ENCODE results near the gene NALCN. TPM values are rescaled to one million over a fixed set of nuclear protein-coding genes. Genes with fewer than 3 reads are reported as not detected.

NALCN gene
- total RNA-seq, 4 donors from 2014 or later, result 0.62 to 0.87 TPM; not detected in 2

DNA sequence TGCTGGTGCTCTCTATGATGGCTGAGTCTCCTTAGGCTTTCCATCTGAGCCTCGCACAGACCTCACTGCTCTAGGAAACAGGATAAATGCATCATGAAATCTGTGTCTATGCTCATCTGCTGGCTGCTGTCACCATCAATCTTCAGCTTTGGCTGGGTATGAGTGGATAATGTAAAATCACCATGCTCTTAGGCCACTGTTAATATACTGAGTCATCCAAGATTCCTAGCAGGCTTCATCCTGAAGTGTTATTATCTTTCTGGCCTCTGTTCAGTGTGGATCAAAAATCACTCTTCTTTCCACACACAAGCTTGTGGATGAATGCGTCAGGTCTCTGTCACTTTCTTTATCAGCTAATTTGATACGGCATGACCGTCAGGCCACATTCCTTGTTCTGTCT is 317.4 kb downstream of the NALCN start:
- TF ChIP-seq, protein P1, sequence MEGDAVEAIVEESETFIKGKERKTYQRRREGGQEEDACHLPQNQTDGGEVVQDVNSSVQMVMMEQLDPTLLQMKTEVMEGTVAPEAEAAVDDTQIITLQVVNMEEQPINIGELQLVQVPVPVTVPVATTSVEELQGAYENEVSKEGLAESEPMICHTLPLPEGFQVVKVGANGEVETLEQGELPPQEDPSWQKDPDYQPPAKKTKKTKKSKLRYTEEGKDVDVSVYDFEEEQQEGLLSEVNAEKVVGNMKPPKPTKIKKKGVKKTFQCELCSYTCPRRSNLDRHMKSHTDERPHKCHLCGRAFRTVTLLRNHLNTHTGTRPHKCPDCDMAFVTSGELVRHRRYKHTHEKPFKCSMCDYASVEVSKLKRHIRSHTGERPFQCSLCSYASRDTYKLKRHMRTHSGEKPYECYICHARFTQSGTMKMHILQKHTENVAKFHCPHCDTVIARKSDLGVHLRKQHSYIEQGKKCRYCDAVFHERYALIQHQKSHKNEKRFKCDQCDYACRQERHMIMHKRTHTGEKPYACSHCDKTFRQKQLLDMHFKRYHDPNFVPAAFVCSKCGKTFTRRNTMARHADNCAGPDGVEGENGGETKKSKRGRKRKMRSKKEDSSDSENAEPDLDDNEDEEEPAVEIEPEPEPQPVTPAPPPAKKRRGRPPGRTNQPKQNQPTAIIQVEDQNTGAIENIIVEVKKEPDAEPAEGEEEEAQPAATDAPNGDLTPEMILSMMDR (IDR thresholded peaks at IDR 0.05 in 4 of 5, conservative IDR thresholded peaks at IDR 0.05 in 1 of 5), result no peak
- TF ChIP-seq POLR2A (IDR thresholded peaks at IDR 0.05), result no peak
- no peaks in the 10 kb centered on the region for H3K36me3 ChIP-seq
- no peak for DNase-seq
- in situ Hi-C loops (cut with MboI; ENCODE audit: low sequenced_read_pairs in 4 of 4) (no loop called here), intact Hi-C loops (cut with DNase I; ENCODE audit: low total_unique reads) (no loop called here)
- H3K4me1 ChIP-seq, result no peaks in the 10 kb centered on the region
- no peak for ATAC-seq
- H3K27ac ChIP-seq, result no peak overlapping the region
- H3K4me3 ChIP-seq, result no peak overlapping the region
- H3K9me3 ChIP-seq, result no peaks in the 10 kb centered on the region
- no peaks in the 10 kb centered on the region for H3K27me3 ChIP-seq

DNA sequence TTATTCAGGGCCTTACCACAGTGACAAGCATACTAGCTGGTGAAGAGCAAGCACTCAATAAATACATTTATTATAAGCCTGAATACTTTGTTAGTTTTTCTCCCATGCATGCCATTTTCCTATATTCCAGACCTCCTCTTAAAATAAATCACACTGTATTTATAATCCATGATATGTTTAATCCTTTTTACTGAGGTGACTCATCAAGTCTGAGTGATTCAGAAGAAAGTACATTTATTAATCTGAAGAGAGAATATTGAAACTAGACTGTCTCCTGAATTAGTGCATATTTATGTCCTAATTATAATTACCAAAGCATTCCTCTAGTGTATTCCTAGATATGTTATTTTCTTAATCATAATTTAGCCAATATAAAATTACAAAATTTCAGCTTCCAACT is 323.3 kb downstream of the NALCN start:
- Histone ChIP-seq H3K9me3 (no peaks in the 10 kb centered on the region), H3K27ac (no peak overlapping the region), H3K4me1 (no peaks in the 10 kb centered on the region), H3K36me3 (no peaks in the 10 kb centered on the region), H3K4me3 (no peak overlapping the region), H3K27me3 (no peaks in the 10 kb centered on the region)
- DNase-seq, result no peak
- intact Hi-C loops (cut with DNase I; ENCODE audit: low total_unique reads) (no loop called here), in situ Hi-C loops (cut with MboI; ENCODE audit: low sequenced_read_pairs in 4 of 4) (no loop called here)
- no peak for TF ChIP-seq POLR2A (IDR thresholded peaks at IDR 0.05)
- TF ChIP-seq, protein P1 (IDR thresholded peaks at IDR 0.05 in 4 of 5, conservative IDR thresholded peaks at IDR 0.05 in 1 of 5), result no peak
- no peak for ATAC-seq

DNA sequence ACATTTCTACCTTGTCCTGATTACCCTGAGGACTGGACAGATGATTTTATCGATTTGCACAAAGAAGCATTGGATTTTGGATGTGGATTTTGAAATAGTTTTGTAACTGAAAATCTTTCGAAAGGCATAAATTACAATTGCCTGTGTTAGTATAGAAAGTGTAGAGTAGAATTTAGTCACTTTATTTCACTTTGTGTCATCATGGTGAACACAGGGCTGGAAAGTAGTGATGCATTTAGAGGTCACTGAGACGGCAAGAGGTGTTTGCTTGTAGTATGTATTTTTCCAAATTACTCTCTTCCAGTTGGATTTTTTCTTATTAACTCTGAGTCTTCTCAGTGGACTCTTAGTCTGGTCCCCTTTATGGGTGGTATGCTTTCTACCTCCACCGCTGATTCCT is 326.0 kb downstream of the NALCN start:
- TF ChIP-seq POLR2A (IDR thresholded peaks at IDR 0.05), result no peak
- TF ChIP-seq, protein P1 (IDR thresholded peaks at IDR 0.05 in 4 of 5, conservative IDR thresholded peaks at IDR 0.05 in 1 of 5), result no peak
- Histone ChIP-seq H3K27me3 (no peaks in the 10 kb centered on the region), H3K4me1 (no peaks in the 10 kb centered on the region), H3K27ac (no peak overlapping the region), H3K9me3 (no peaks in the 10 kb centered on the region), H3K36me3 (no peaks in the 10 kb centered on the region), H3K4me3 (no peak overlapping the region)
- intact Hi-C loops (cut with DNase I; ENCODE audit: low total_unique reads), result no loop called here
- in situ Hi-C loops (cut with MboI; ENCODE audit: low sequenced_read_pairs in 4 of 4), result no loop called here
- no peak for DNase-seq
- ATAC-seq, result no peak

DNA sequence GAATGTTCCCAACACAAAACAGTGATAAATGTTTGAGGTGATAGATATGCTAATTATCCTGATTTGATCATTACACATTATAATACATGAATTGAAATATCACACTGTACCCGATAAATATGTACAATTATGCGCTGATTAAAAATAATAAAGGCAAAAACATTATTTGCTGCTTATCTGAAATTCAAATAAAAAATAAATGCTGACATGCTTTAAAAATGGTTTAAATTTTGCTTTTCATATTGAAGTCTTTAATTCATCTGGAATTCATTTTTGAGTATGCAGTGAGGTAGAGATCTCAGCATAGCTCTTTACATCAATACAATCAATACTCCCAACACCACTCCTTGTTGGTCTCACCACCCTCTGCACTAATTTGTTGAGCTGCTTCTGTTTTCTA is 330.8 kb downstream of the NALCN start:
- DNase-seq, result no peak
- in situ Hi-C loops (cut with MboI; ENCODE audit: low sequenced_read_pairs in 4 of 4), result no loop called here
- intact Hi-C loops (cut with DNase I; ENCODE audit: low total_unique reads), result no loop called here

DNA sequence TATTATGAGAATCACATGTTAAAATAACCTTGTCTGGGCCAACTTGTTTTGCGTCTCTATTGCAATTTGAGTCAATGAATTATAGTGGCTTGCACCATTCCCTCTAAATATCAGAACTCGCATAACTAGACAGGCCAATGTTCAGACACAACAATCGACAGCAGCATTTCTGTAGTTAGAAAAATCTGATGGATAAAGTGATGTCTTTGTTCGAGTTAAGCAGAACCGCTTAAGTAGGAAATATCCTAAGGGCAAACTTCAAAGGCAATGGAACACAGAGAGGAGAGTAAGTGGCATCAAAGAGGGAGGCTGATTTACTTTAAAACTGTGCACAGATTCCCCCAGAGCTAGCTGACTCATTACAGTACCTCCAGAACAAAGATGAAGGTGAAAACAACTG is 333.9 kb downstream of the NALCN start:
- Histone ChIP-seq H3K9me3 (no peaks in the 10 kb centered on the region), H3K27ac (no peak overlapping the region), H3K36me3 (no peaks in the 10 kb centered on the region), H3K4me1 (no peaks in the 10 kb centered on the region), H3K4me3 (no peak overlapping the region), H3K27me3 (no peaks in the 10 kb centered on the region)
- intact Hi-C loops (cut with DNase I; ENCODE audit: low total_unique reads), result no loop called here
- no peak for DNase-seq
- no peak for ATAC-seq
- TF ChIP-seq POLR2A (IDR thresholded peaks at IDR 0.05), result no peak
- TF ChIP-seq, protein P1 (IDR thresholded peaks at IDR 0.05 in 4 of 5, conservative IDR thresholded peaks at IDR 0.05 in 1 of 5), result no peak
- in situ Hi-C loops (cut with MboI; ENCODE audit: low sequenced_read_pairs in 4 of 4), result no loop called here

More for the DNA sequence above, 330.8 kb downstream of the NALCN start:
- Histone ChIP-seq H3K4me1 (no peaks in the 10 kb centered on the region), H3K27ac (no peak overlapping the region), H3K4me3 (no peak overlapping the region), H3K9me3 (no peaks in the 10 kb centered on the region), H3K36me3 (no peaks in the 10 kb centered on the region), H3K27me3 (no peaks in the 10 kb centered on the region)
- TF ChIP-seq, protein P1 (IDR thresholded peaks at IDR 0.05 in 4 of 5, conservative IDR thresholded peaks at IDR 0.05 in 1 of 5), result no peak
- TF ChIP-seq POLR2A (IDR thresholded peaks at IDR 0.05), result no peak
- no peak for ATAC-seq

Measured in gastrocnemius medialis (tissue), 4 donors.